Adrenal gland (tissue), 12 donors: Measurements from ENCODE around the gene FYB1. TPM values are rescaled to one million over a fixed set of nuclear protein-coding genes. Genes with fewer than 3 reads are reported as not detected.

Experiments
- DNase-seq, 7 donors: peaks; one replicate each; pipeline ENCODE4 v3.0.0-alpha.2; 2019 to 2020
- H3K27ac ChIP-seq, 5 donors: fragments of 200-600 bp; sonication (generic) in 4 of 5; 1 replicate in 3 of 5; 2 replicates in 2 of 5; pipeline versions ENCODE4 v1.5.1 to v1.8.0; 2016 to 2020; ENCODE audit warnings: mild to moderate bottlenecking in 1 of 5
- H3K27me3 ChIP-seq: fragments of 200-600 bp; 2 replicates; pipeline ENCODE4 v1.8.0; 2021
- H3K36me3 ChIP-seq, 2 donors: fragments of 200-600 bp; replicated peaks in 1 of 2; 1 replicate in 1 of 2; 2 replicates in 1 of 2; pipeline versions ENCODE4 v1.5.1 to v1.8.0; 2018 to 2022
- H3K4me1 ChIP-seq, 2 donors: fragments of 200-600 bp; replicated peaks in 1 of 2; 1 replicate in 1 of 2; 2 replicates in 1 of 2; pipeline versions ENCODE4 v1.5.1 to v1.8.0; 2018 to 2021
- H3K4me3 ChIP-seq, 4 donors: fragments of 200-600 bp; sonication (generic) in 3 of 4; one replicate each; pipeline ENCODE4 v1.5.1; 2016 to 2018
- H3K9me3 ChIP-seq, 3 donors: fragments of 200-600 bp; sonication (generic) in 1 of 3; replicated peaks in 1 of 3; 1 replicate in 2 of 3; 2 replicates in 1 of 3; pipeline versions ENCODE4 v1.5.1 to v1.8.0; 2016 to 2021
- CTCF ChIP-seq, 6 experiments: fragments of 450-650 bp in 4 of 6; fragments of 200-600 bp in 2 of 6; sonication (generic) in 1 of 6; IDR thresholded peaks; 1 replicate in 5 of 6; 2 replicates in 1 of 6; pipeline versions ENCODE4 v1.5.1 to v1.8.0; 2016 to 2021; ENCODE audit warnings: antibody characterized with exemption in 6 of 6, mild to moderate bottlenecking in 2 of 6, moderate library complexity in 1 of 6
- POLR2A ChIP-seq, 2 donors: fragments of 450-650 bp; IDR thresholded peaks; one replicate each; pipeline ENCODE4 v1.6.1; 2017; ENCODE audit warnings: antibody characterized with exemption in 2 of 2, mild to moderate bottlenecking in 2 of 2, moderate library complexity in 1 of 2
- WGBS, 4 donors: extraction: QIAGEN DNeasy Blood & Tissue Kit in 2 of 4; methylation state at CpG; one replicate each; pipeline versions ENCODE4 v1.1.5 to v1.1.7; 2013 to 2017; 5-methylcytosine and 5-hydroxymethylcytosine counted together
- intact Hi-C, 2 donors: fragments of 100-400 bp; cut with DNase I; formaldehyde crosslinking; loops; one replicate each; pipeline versions ENCODE4 v1.14.1 to v1.15.0; 2022 to 2023
- polyA plus RNA-seq, 3 donors: library from polyadenylated mRNA; stranded (reverse); fragments of 200-250 nt in 2 of 3; fragments of 350-450 nt in 1 of 3; fragmentation: Illumina TruSeq in 1 of 3; extraction: RNeasy Lipid Tissue Mini Kit (QIAGEN cat#74804) in 1 of 3; gene quantifications; one replicate each; pipeline ENCODE4 v1.2.3, GENCODE V29; 2013 to 2014
- total RNA-seq, 9 donors: library from RNA; depleted of rRNA in 4 of 9; stranded (reverse); fragments of >200 nt in 4 of 9; fragments of 120-200 nt in 1 of 9; fragmentation: NEBNext Ultra II Directional in 1 of 9; extraction: Animal tissue kit (Norgen Biotek cat#: 25700) in 1 of 9; gene quantifications; one replicate each; pipeline versions ENCODE4 v1.1.0 to v1.2.4, GENCODE V29; 2013 to 2023
- donor health status: healthy with polysubstance abuse.
- donor health status: Bipolar disorder and iron deficiency.
- donor health status: DM: yes; HTN: yes; CAD: no.
- donor health status: DM: no; HTN: no; CAD: no.
- donor health status: DM: no; HTN: no; CAD: no.
- donor health status: DM: yes; HTN: yes; CAD: no.

FYB1 gene
- total and polyA plus RNA-seq, 12 donors = 1.6 to 29.8 (median 13.6) TPM

GRCh38 chr5:39120052-39120420, 99.3 kb downstream of the FYB1 start:
- intact Hi-C loops = no loop called here
- TF ChIP-seq CTCF (IDR thresholded peaks at IDR 0.05) = no peak
- TF ChIP-seq POLR2A (IDR thresholded peaks at IDR 0.05) = no peak
- Histone ChIP-seq H3K4me3 (no peak overlapping the region), H3K9me3 (no peaks in the 10 kb centered on the region), H3K27me3 (no peaks in the 10 kb centered on the region), H3K36me3 (no peaks in the 10 kb centered on the region), H3K4me1 (peaks cover 0 to 3% of the 10 kb centered on the region in 2 donors), H3K27ac (no peak overlapping the region)
- 86 to 93% (median 90%) methylated on average over 1 of the region's 1 CpG for WGBS, 4 donors
- no peak for DNase-seq

GRCh38 chr5:39119404-39120051, 99.8 kb downstream of the FYB1 start:
- DNase-seq = no peak
- H3K4me3 ChIP-seq = no peak overlapping the region
- intact Hi-C loops = no loop called here
- no peaks in the 10 kb centered on the region for H3K36me3 ChIP-seq
- TF ChIP-seq CTCF (IDR thresholded peaks at IDR 0.05) (no peak), POLR2A (IDR thresholded peaks at IDR 0.05) (no peak)
- 69 to 81% (median 78%) methylated on average over 3 of the region's 3 CpGs for WGBS, 4 donors
- peaks cover 0 to 3% of the 10 kb centered on the region in 2 donors for H3K4me1 ChIP-seq
- no peak overlapping the region for H3K27ac ChIP-seq
- H3K9me3 ChIP-seq = no peaks in the 10 kb centered on the region
- H3K27me3 ChIP-seq = no peaks in the 10 kb centered on the region

- DNase-seq = no peak
- no peak overlapping the region for H3K27ac ChIP-seq
- TF ChIP-seq CTCF (IDR thresholded peaks at IDR 0.05) (no peak), POLR2A (IDR thresholded peaks at IDR 0.05) (no peak)
- intact Hi-C loops = no loop called here
- no peaks in the 10 kb centered on the region for H3K27me3 ChIP-seq
- WGBS, 4 donors = 81 to 84% (median 83%) methylated on average over 2 of the region's 2 CpGs
- peaks cover 0 to 3% of the 10 kb centered on the region in 2 donors for H3K4me1 ChIP-seq
- no peak overlapping the region for H3K4me3 ChIP-seq
- no peaks in the 10 kb centered on the region for H3K36me3 ChIP-seq
- H3K9me3 ChIP-seq = no peaks in the 10 kb centered on the region
Observed at GRCh38 chr5:39118638-39119037, 100.7 kb downstream of the FYB1 start.

- Histone ChIP-seq H3K4me1 (peaks cover 0 to 3% of the 10 kb centered on the region in 2 donors), H3K36me3 (no peaks in the 10 kb centered on the region), H3K27ac (no peak overlapping the region), H3K9me3 (no peaks in the 10 kb centered on the region), H3K27me3 (no peaks in the 10 kb centered on the region), H3K4me3 (no peak overlapping the region)
- TF ChIP-seq POLR2A (IDR thresholded peaks at IDR 0.05) (no peak), CTCF (IDR thresholded peaks at IDR 0.05) (no peak)
- no peak for DNase-seq
- intact Hi-C loops = no loop called here
- WGBS, 4 donors = 86 to 91% (median 88%) methylated on average over 2 of the region's 2 CpGs
Observed at GRCh38 chr5:39117401-39117800, 102.0 kb downstream of the FYB1 start.
